Type B pancreatic cell (in vitro differentiated cells): Measurements from ENCODE around the gene CDCP1. TPM values are rescaled to one million over a fixed set of nuclear protein-coding genes. Genes with fewer than 3 reads are reported as not detected.
A peak's percentile ranks its signal among the peaks of the same experiment; 100 is the strongest.
"Not testable (repeated sequence)": the region's sequence is repeated elsewhere in the genome, so short reads cannot be mapped to it uniquely, and the experiment has no call there.

Source experiments
- DNase-seq: peaks from one replicate; pipeline ENCODE4 v3.0.0; 2021; ENCODE audit warnings: mixed read lengths; ENCODE audit not compliant: unreplicated experiment; ENCODE audit errors: extremely low spot score
- H3K27ac Mint-ChIP-seq: 2 replicates; pipeline ENCODE4 v1.8.0; 2021; ENCODE audit warnings: mild to moderate bottlenecking, mixed read lengths
- H3K27me3 Mint-ChIP-seq: 2 replicates; pipeline ENCODE4 v1.8.0; 2021; ENCODE audit warnings: mixed read lengths
- H3K36me3 Mint-ChIP-seq: 2 replicates; pipeline ENCODE4 v1.8.0; 2021; ENCODE audit warnings: mixed read lengths
- H3K4me1 Mint-ChIP-seq: one replicate; pipeline ENCODE4 v1.8.0; 2021; ENCODE audit warnings: mixed read lengths; ENCODE audit not compliant: unreplicated experiment
- H3K4me3 Mint-ChIP-seq: 2 replicates; pipeline ENCODE4 v1.8.0; 2021; ENCODE audit warnings: mild to moderate bottlenecking, mixed read lengths
- H3K9me3 Mint-ChIP-seq: 2 replicates; pipeline ENCODE4 v1.8.0; 2021; ENCODE audit warnings: mixed read lengths
- total RNA-seq: library from RNA; stranded (reverse); gene quantifications from 2 replicates; pipeline ENCODE4 v1.2.1, GENCODE V29; 2021; ENCODE audit warnings: low replicate concordance
- TF ChIP-seq, protein P1 (sequence below): fragments of 200-600 bp; sonication (generic); conservative IDR thresholded peaks from 2 replicates; pipeline ENCODE4 v1.5.0; 2021; ENCODE audit warnings: antibody characterized with exemption, mild to moderate bottlenecking

The CDCP1 gene
- total RNA-seq, 1 donor from 2014 or later, result 26.3 TPM

- Mint-ChIP-seq H3K4me1 (no peaks in the 10 kb centered on the region), H3K27me3 (no peaks in the 10 kb centered on the region), H3K9me3 (no peaks in the 10 kb centered on the region), H3K36me3 (peaks cover under 1% of the 10 kb centered on the region), H3K27ac (no peak overlapping the region), H3K4me3 (no peak overlapping the region)
- DNase-seq, result no peak
- TF ChIP-seq, protein P1, sequence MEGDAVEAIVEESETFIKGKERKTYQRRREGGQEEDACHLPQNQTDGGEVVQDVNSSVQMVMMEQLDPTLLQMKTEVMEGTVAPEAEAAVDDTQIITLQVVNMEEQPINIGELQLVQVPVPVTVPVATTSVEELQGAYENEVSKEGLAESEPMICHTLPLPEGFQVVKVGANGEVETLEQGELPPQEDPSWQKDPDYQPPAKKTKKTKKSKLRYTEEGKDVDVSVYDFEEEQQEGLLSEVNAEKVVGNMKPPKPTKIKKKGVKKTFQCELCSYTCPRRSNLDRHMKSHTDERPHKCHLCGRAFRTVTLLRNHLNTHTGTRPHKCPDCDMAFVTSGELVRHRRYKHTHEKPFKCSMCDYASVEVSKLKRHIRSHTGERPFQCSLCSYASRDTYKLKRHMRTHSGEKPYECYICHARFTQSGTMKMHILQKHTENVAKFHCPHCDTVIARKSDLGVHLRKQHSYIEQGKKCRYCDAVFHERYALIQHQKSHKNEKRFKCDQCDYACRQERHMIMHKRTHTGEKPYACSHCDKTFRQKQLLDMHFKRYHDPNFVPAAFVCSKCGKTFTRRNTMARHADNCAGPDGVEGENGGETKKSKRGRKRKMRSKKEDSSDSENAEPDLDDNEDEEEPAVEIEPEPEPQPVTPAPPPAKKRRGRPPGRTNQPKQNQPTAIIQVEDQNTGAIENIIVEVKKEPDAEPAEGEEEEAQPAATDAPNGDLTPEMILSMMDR, result no peak
Measured at GRCh38 chr3:45079715-45080114, 66.5 kb downstream of the CDCP1 start.

GRCh38 chr3:45078910-45079522 is 67.2 kb downstream of the CDCP1 start:
- DNase-seq, result no peak
- H3K27ac Mint-ChIP-seq, result peak overlapping the region; percentile 39
- TF ChIP-seq, protein P1, result peak; percentile 24
- H3K9me3 Mint-ChIP-seq, result no peaks in the 10 kb centered on the region
- no peak overlapping the region for H3K4me3 Mint-ChIP-seq
- H3K36me3 Mint-ChIP-seq, result no peaks in the 10 kb centered on the region
- H3K27me3 Mint-ChIP-seq, result no peaks in the 10 kb centered on the region
- H3K4me1 Mint-ChIP-seq, result no peaks in the 10 kb centered on the region

DNA sequence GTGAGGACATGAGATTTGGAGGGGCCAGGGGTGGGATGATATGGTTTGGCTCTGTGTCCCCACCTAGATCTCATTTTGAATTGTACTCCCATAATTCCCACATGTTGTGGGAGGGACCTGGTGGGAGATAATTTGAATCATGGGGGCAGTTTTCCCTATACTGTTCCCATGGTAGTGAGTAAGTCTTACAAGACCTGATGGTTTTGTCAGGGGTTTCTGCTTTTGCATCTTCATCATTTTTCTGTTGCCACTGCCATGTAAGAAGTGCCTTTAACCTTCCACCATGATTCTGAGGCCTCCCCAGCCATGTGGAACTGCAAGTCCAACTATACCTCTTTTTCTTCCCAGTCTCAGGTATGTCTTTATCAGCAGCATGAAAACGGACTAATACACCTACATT is 67.9 kb downstream of the CDCP1 start:
- not testable (repeated sequence) for H3K27me3 Mint-ChIP-seq, H3K9me3 Mint-ChIP-seq, DNase-seq, H3K36me3 Mint-ChIP-seq, H3K4me1 Mint-ChIP-seq, H3K27ac Mint-ChIP-seq, H3K4me3 Mint-ChIP-seq

- no peaks in the 10 kb centered on the region for H3K4me1 Mint-ChIP-seq
- no peaks in the 10 kb centered on the region for H3K9me3 Mint-ChIP-seq
- no peaks in the 10 kb centered on the region for H3K36me3 Mint-ChIP-seq
- H3K27me3 Mint-ChIP-seq, result no peaks in the 10 kb centered on the region
- H3K27ac Mint-ChIP-seq, result no peak overlapping the region
- TF ChIP-seq, protein P1, result no peak
- DNase-seq, result no peak
- H3K4me3 Mint-ChIP-seq, result no peak overlapping the region
Measured at GRCh38 chr3:45075821-45076625, 70.2 kb downstream of the CDCP1 start.

- H3K27me3 Mint-ChIP-seq, result no peaks in the 10 kb centered on the region
- TF ChIP-seq, protein P1, result no peak
- no peak overlapping the region for H3K4me3 Mint-ChIP-seq
- no peaks in the 10 kb centered on the region for H3K9me3 Mint-ChIP-seq
- H3K4me1 Mint-ChIP-seq, result no peaks in the 10 kb centered on the region
- no peak for DNase-seq
- no peaks in the 10 kb centered on the region for H3K36me3 Mint-ChIP-seq
- H3K27ac Mint-ChIP-seq, result no peak overlapping the region
Measured at GRCh38 chr3:45071075-45071474, 75.1 kb downstream of the CDCP1 start.

- DNase-seq, result no peak
- H3K4me3 Mint-ChIP-seq, result no peak overlapping the region
- H3K36me3 Mint-ChIP-seq, result no peaks in the 10 kb centered on the region
- no peaks in the 10 kb centered on the region for H3K27me3 Mint-ChIP-seq
- H3K9me3 Mint-ChIP-seq, result no peaks in the 10 kb centered on the region
- TF ChIP-seq, protein P1, result no peak
- no peaks in the 10 kb centered on the region for H3K4me1 Mint-ChIP-seq
- no peak overlapping the region for H3K27ac Mint-ChIP-seq
Measured at GRCh38 chr3:45067941-45068340, 78.2 kb downstream of the CDCP1 start.
